Measurements from ENCODE around the gene TEPSIN.

The TEPSIN gene

GRCh38 chr17:81238815-81239713 is at the start of gene TEPSIN, which contains the start of gene NDUFAF8:
TEPSIN (minus strand) TSS chr17:81239055; CDS start chr17:81239033, 22 bp downstream.
NDUFAF8 (plus strand) TSS chr17:81239318; CDS start chr17:81239364, 46 bp downstream.
- peak; percentile 98 for DNase-seq (ENCODE audit: low spot score)

DNA sequence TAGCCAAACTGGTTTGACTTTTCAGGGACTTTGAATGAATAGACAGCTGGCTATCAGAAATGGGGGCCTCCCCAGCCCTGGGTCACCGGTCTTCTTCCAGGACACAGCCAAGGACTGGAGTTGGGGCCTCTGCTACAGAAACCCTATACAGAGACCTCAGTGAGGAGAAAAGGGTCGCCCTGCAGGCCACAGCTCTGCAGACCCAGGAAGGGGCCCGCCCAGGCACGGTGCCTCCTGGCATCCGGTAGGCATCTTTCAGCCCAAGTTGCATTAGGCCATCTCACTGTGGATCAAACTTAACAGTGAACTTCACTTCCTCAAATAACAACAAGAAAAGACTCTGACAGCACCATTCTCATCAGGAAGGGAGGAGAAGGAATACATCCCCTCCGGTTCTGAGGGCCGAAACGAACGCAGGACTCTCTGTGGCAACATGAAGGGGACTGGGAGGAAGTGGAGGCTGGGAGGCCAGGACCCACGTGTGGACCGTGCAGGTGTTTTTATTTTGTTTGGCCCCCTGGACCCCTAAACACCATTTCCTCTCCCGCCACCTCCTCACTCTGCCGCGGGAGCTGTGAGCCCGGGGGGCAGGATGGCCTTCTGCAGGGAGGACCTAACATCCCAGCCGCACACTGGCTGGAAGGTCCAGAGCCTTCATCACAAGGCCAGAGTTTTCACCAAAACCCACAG is 49.0 kb upstream of the TEPSIN start:
- no peak for DNase-seq (ENCODE audit: low spot score)

- DNase-seq (ENCODE audit: low spot score) = no peak
Observed at GRCh38 chr17:81287152-81287551, 48.3 kb upstream of the TEPSIN start.

- no peak for DNase-seq (ENCODE audit: low spot score)
Observed at GRCh38 chr17:81286491-81287145, 47.8 kb upstream of the TEPSIN start.

DNA sequence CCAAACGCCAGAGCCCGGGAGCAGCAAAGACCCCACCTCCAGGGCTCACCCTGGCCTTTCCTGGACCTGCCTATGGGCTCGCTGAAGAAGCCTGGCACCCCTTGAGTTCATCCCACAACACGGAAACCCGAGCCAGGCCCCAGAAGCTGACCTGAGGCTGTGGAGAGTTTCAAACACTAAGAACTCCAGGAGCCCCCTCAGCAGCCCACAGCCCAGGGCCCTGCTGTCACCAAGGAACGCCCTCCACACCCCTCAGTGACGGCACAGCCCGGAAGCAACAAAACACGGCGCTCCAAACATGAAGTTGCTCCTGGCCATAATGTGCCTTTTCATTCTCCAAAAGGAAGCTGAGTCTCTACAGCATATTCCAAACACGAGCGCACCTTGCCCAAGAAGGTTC is 47.0 kb upstream of the TEPSIN start:
- no peak for DNase-seq (ENCODE audit: low spot score)

DNA sequence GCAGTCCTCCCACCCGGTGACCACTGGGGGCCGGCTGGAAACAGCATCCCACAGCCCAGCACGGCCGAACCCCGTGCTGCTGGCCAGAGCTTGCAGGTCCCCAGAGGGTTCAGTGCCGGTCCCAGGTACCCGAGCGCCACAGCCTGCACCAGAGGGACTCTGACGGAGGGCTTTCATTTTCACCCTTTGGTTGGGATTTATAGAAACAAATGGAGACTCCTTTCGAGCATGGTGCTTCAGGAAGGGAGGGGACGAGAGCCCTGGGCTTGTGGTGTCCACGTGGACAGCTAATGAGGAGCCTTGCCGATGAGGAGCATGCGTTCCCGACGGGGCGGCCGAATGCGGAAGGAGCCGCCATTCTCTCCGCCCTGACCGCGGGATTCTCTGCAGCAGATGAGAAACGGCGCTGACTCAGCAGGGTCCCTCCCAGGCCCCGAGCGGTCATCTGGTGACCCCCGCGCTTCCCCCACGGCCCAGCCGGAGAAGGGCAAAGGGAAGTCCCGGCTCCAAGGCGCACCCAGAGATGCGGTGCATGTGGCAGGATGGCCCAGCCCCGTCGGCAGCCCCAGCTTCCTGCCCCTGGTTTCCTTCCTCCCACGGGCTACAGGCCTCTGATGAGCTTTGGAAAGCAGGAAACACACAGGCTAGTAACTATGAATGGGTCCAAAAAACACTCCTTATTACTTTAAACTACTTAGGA is 46.5 kb upstream of the TEPSIN start:
- no peak for DNase-seq (ENCODE audit: low spot score)

DNA sequence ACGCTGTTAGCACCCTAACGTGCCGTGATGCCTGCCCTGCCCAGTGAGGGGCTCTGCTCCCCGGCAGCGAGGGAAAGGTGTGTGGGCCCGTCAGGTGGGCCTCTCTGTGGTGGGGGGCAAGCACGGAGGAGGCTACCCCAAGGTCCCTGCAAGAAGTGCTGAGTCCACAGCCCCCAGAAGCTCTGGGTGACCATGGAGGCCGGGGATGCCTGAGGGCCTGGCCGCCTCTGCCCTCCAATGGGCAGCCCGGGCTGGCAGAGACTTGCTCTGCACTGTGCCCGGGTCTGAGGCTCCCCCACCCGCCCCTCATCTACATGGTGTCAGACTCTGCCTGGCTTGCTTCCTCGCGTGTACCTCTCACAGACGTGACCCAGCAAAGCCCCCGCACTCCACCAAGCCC is 44.0 kb upstream of the TEPSIN start:
- no peak for DNase-seq (ENCODE audit: low spot score)

DNA sequence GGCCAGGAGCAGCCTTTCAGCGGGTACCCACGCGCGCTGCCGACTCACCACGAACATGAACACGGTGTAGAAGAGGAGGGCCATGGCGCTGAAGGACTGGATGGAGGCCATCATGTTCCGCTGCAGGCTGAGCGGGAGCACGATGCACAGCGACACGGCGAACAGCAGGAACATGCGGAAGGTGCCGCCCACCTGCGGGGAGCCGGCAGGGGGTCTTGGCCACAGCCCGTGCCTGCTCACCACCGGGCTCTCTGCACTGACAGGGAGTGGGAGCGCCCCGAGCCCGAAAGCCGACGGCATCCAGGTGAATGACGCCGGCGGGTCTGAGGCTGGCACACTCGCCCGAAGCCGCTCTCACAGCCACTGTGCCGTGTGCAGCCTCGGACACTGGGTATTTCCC is 43.3 kb upstream of the TEPSIN start:
- DNase-seq (ENCODE audit: low spot score) = no peak

GRCh38 chr17:81280571-81280970 is 41.7 kb upstream of the TEPSIN start:
- no peak for DNase-seq (ENCODE audit: low spot score)

- DNase-seq (ENCODE audit: low spot score) = no peak
Observed at GRCh38 chr17:81279278-81280275, 40.7 kb upstream of the TEPSIN start.

DNA sequence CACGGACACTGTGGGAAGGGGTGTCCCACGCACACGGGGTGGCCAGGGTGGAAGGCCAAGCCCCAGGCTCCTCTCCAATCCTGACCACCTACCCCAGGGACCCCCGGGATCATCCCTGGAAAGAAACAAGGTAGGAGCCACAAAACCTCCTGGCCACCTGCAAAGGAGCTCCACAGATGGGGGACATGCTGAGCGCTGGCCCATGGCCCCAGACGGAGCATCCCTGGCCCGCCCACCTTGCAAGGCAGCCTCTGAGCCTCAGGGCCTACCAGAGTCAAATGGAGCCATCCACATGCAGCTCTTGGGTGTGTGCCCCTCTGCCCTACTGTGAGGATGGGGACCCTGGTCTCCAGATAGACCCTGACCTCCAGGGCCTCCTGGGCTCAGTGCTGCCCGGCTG is 40.0 kb upstream of the TEPSIN start:
- no peak for DNase-seq (ENCODE audit: low spot score)

GRCh38 chr17:81277946-81278693 is 39.3 kb upstream of the TEPSIN start:
- no peak for DNase-seq (ENCODE audit: low spot score)

- DNase-seq (ENCODE audit: low spot score) = no peak
Observed at GRCh38 chr17:81277421-81277820, 38.6 kb upstream of the TEPSIN start.

DNA sequence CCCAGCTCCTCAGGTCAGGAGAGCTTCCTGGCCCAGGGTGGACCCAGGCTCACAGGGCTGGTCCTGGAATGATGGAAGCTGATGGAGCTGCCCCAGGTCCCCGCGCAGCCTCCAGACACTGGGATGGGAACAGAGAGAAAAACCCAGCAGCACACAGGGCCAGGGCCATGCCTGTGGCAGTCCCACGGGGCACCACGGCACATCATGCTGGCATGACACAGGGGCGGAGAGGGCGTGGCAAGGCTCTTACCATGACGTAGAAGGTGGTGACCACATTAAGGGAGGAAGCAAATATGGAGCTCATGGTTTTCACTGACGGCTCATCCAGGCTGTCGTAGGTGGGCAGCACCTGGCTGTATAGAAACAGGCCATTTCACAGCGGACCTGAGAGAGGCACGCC is 37.9 kb upstream of the TEPSIN start:
- DNase-seq (ENCODE audit: low spot score) = no peak

GRCh38 chr17:81274471-81274855 is 35.6 kb upstream of the TEPSIN start:
- no peak for DNase-seq (ENCODE audit: low spot score)

- DNase-seq (ENCODE audit: low spot score) = no peak
Observed at GRCh38 chr17:81273698-81274470, 35.0 kb upstream of the TEPSIN start.

GRCh38 chr17:81272616-81273015 is 33.8 kb upstream of the TEPSIN start:
- no peak for DNase-seq (ENCODE audit: low spot score)

DNA sequence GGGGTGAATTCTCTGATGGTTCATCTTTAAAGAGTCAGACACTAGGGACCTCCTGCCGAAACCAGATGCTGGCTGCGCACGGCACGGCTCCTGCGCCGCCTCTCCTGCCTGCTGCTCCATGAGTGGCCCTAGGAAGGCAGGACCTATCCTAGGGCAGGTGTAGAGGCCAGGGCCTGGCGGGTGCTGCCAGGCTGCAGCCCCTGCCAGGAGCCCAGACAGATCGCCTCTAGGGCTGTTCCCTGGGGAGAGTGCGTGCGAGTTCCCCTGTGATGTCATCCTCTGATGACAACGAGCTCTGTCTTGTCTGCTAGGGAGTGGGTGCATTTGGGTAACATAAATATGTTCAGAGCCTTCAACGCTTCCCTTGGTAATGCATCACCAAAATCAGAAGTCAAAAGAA is 32.4 kb upstream of the TEPSIN start:
- no peak for DNase-seq (ENCODE audit: low spot score)

GRCh38 chr17:81270279-81270678 is 31.4 kb upstream of the TEPSIN start:
- DNase-seq (ENCODE audit: low spot score) = no peak
